Measurements from ENCODE around the gene CELF5. TPM values are rescaled to one million over a fixed set of nuclear protein-coding genes. Genes with fewer than 3 reads are reported as not detected.

CELF5 gene
- total and polyA plus RNA-seq, 9 of the 15 experiments (the other 6 are each of a cell fraction or from before 2014, with no cell fraction given): 0.01 to 0.56 (median 0.22) TPM

- TF ChIP-seq, protein P1, sequence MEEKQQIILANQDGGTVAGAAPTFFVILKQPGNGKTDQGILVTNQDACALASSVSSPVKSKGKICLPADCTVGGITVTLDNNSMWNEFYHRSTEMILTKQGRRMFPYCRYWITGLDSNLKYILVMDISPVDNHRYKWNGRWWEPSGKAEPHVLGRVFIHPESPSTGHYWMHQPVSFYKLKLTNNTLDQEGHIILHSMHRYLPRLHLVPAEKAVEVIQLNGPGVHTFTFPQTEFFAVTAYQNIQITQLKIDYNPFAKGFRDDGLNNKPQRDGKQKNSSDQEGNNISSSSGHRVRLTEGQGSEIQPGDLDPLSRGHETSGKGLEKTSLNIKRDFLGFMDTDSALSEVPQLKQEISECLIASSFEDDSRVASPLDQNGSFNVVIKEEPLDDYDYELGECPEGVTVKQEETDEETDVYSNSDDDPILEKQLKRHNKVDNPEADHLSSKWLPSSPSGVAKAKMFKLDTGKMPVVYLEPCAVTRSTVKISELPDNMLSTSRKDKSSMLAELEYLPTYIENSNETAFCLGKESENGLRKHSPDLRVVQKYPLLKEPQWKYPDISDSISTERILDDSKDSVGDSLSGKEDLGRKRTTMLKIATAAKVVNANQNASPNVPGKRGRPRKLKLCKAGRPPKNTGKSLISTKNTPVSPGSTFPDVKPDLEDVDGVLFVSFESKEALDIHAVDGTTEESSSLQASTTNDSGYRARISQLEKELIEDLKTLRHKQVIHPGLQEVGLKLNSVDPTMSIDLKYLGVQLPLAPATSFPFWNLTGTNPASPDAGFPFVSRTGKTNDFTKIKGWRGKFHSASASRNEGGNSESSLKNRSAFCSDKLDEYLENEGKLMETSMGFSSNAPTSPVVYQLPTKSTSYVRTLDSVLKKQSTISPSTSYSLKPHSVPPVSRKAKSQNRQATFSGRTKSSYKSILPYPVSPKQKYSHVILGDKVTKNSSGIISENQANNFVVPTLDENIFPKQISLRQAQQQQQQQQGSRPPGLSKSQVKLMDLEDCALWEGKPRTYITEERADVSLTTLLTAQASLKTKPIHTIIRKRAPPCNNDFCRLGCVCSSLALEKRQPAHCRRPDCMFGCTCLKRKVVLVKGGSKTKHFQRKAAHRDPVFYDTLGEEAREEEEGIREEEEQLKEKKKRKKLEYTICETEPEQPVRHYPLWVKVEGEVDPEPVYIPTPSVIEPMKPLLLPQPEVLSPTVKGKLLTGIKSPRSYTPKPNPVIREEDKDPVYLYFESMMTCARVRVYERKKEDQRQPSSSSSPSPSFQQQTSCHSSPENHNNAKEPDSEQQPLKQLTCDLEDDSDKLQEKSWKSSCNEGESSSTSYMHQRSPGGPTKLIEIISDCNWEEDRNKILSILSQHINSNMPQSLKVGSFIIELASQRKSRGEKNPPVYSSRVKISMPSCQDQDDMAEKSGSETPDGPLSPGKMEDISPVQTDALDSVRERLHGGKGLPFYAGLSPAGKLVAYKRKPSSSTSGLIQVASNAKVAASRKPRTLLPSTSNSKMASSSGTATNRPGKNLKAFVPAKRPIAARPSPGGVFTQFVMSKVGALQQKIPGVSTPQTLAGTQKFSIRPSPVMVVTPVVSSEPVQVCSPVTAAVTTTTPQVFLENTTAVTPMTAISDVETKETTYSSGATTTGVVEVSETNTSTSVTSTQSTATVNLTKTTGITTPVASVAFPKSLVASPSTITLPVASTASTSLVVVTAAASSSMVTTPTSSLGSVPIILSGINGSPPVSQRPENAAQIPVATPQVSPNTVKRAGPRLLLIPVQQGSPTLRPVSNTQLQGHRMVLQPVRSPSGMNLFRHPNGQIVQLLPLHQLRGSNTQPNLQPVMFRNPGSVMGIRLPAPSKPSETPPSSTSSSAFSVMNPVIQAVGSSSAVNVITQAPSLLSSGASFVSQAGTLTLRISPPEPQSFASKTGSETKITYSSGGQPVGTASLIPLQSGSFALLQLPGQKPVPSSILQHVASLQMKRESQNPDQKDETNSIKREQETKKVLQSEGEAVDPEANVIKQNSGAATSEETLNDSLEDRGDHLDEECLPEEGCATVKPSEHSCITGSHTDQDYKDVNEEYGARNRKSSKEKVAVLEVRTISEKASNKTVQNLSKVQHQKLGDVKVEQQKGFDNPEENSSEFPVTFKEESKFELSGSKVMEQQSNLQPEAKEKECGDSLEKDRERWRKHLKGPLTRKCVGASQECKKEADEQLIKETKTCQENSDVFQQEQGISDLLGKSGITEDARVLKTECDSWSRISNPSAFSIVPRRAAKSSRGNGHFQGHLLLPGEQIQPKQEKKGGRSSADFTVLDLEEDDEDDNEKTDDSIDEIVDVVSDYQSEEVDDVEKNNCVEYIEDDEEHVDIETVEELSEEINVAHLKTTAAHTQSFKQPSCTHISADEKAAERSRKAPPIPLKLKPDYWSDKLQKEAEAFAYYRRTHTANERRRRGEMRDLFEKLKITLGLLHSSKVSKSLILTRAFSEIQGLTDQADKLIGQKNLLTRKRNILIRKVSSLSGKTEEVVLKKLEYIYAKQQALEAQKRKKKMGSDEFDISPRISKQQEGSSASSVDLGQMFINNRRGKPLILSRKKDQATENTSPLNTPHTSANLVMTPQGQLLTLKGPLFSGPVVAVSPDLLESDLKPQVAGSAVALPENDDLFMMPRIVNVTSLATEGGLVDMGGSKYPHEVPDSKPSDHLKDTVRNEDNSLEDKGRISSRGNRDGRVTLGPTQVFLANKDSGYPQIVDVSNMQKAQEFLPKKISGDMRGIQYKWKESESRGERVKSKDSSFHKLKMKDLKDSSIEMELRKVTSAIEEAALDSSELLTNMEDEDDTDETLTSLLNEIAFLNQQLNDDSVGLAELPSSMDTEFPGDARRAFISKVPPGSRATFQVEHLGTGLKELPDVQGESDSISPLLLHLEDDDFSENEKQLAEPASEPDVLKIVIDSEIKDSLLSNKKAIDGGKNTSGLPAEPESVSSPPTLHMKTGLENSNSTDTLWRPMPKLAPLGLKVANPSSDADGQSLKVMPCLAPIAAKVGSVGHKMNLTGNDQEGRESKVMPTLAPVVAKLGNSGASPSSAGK (IDR thresholded peaks at IDR 0.05): no peak
- no peak for TF ChIP-seq ZNF398 (CRISPR knock-in tag; IDR thresholded peaks at IDR 0.05)
- TF ChIP-seq ZNF175 (CRISPR knock-in tag; IDR thresholded peaks at IDR 0.05; ENCODE audit: low read depth): no peak
- TF ChIP-seq RBM17 (IDR thresholded peaks at IDR 0.05; ENCODE audit: borderline replicate concordance, low read depth, low read length): no peak
Measured at GRCh38 chr19:3183721-3184641, 40.5 kb upstream of the CELF5 start (continued).

All from K562 (cell line).